Measurements from ENCODE around the gene MVD.

MVD gene

GRCh38 chr16:88662843-88663606 lies at the start of gene MVD:
TSS of gene MVD (minus strand) at chr16:88663091. CDS start at chr16:88663080, 11 bp downstream.
- peak; percentile 92 to 93 for DNase-seq (ENCODE audit: low read depth in 2 of 2)

GRCh38 chr16:88712362-88712979 lies 49.6 kb upstream of the MVD start:
- no peak for DNase-seq (ENCODE audit: low read depth in 2 of 2)

GRCh38 chr16:88711750-88712340 lies 49.0 kb upstream of the MVD start:
- DNase-seq (ENCODE audit: low read depth in 2 of 2), result no peak

GRCh38 chr16:88710556-88710955 lies 47.7 kb upstream of the MVD start:
- DNase-seq (ENCODE audit: low read depth in 2 of 2), result no peak

GRCh38 chr16:88706965-88707826 lies 44.3 kb upstream of the MVD start:
- DNase-seq (ENCODE audit: low read depth in 2 of 2), result no peak

GRCh38 chr16:88706229-88706964 lies 43.5 kb upstream of the MVD start, which contains the start of the genes CTU2 and RNF166:
TSS of gene CTU2 (plus strand) at chr16:88706503. CDS start at chr16:88706531, 28 bp downstream.
TSS of gene RNF166 (minus strand) at chr16:88706408. CDS start at chr16:88706325, 83 bp downstream.
- DNase-seq (ENCODE audit: low read depth in 2 of 2), result peak; percentile 61 to 67

- no peak for DNase-seq (ENCODE audit: low read depth in 2 of 2)
These were observed 42.9 kb upstream of the MVD start for GRCh38 chr16:88705801-88706228.

- no peak for DNase-seq (ENCODE audit: low read depth in 2 of 2)
These were observed 42.3 kb upstream of the MVD start for GRCh38 chr16:88705076-88705684.

GRCh38 chr16:88703486-88704309 lies 40.8 kb upstream of the MVD start:
- no peak for DNase-seq (ENCODE audit: low read depth in 2 of 2)

GRCh38 chr16:88702371-88703210 lies 39.7 kb upstream of the MVD start:
- no peak for DNase-seq (ENCODE audit: low read depth in 2 of 2)

GRCh38 chr16:88701581-88702370 lies 38.9 kb upstream of the MVD start:
- DNase-seq (ENCODE audit: low read depth in 2 of 2), result no peak

GRCh38 chr16:88700636-88701482 lies 38.0 kb upstream of the MVD start:
- peak; percentile 36 for DNase-seq (ENCODE audit: low read depth in 2 of 2)

GRCh38 chr16:88700322-88700635 lies 37.4 kb upstream of the MVD start:
- no peak for DNase-seq (ENCODE audit: low read depth in 2 of 2)

- DNase-seq (ENCODE audit: low read depth in 2 of 2), result no peak
These were observed 36.3 kb upstream of the MVD start for GRCh38 chr16:88699180-88699579.

GRCh38 chr16:88698646-88699045 lies 35.8 kb upstream of the MVD start:
- DNase-seq (ENCODE audit: low read depth in 2 of 2), result no peak

- no peak for DNase-seq (ENCODE audit: low read depth in 2 of 2)
These were observed 35.1 kb upstream of the MVD start for GRCh38 chr16:88697831-88698615.

All from fibroblast of skin of left quadriceps (primary cell).